ENCODE measurements around the gene MEGF6.

The MEGF6 gene

GRCh38 chr1:3607703-3608065 is 3.6 kb downstream of the MEGF6 start:
- H3K4me3 ChIP-seq (replicated peaks in 1 of 2; ENCODE audit: low read depth in 2 of 2, low read length in 2 of 2) = no peak overlapping the region
- DNase-seq (ENCODE audit: low read depth in 2 of 2) = no peak
- no peak for TF ChIP-seq CTCF (IDR thresholded peaks at IDR 0.05; ENCODE audit: low read depth, low read length)

DNA sequence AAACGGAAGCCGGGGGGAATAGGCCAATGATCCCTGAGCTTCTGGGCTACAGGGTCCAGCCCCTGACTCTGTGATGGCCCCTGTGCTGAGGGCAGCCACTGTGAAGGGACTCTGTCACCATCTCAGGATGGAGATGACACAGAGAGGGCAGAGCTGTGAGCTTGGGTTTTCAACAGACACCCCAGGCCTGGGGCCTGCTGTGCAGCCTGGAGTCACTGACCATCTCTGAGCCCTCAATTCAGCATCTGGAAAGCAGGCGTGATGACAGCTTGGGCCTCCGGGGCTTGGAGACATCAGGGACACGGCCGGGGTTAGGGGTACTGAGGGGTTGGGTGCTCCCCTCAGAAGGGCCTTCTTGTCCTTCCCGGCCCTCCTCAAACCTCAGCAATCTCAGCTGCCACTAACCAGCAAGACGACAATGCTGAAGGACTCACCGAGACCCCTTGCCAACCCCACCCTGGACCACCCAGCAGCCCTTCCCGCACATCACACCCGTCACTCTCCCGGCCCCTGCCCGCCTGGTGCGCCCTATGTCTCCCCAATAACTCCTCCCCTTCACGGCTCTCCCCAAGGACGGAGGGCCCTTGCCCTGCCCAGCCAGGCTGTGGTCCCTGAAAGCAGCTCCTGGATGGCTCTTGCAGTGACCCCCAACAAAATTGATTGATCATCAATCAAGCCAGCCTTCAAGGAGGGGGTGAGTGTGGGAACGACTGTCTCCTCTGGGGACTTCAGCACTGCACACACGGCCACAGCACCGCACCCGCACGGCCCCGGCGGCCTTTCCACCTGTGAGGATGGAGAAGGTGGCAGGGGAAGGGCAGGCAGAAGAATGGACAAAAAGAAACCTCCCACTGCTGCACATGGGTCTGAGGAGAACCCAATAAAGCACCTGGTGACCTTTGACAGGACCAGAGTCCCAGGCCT is 4.3 kb downstream of the MEGF6 start:
- no peak for DNase-seq (ENCODE audit: low read depth in 2 of 2)
- no peak overlapping the region for H3K4me3 ChIP-seq (replicated peaks in 1 of 2; ENCODE audit: low read depth in 2 of 2, low read length in 2 of 2)
- no peak for TF ChIP-seq CTCF (IDR thresholded peaks at IDR 0.05; ENCODE audit: low read depth, low read length)

DNA sequence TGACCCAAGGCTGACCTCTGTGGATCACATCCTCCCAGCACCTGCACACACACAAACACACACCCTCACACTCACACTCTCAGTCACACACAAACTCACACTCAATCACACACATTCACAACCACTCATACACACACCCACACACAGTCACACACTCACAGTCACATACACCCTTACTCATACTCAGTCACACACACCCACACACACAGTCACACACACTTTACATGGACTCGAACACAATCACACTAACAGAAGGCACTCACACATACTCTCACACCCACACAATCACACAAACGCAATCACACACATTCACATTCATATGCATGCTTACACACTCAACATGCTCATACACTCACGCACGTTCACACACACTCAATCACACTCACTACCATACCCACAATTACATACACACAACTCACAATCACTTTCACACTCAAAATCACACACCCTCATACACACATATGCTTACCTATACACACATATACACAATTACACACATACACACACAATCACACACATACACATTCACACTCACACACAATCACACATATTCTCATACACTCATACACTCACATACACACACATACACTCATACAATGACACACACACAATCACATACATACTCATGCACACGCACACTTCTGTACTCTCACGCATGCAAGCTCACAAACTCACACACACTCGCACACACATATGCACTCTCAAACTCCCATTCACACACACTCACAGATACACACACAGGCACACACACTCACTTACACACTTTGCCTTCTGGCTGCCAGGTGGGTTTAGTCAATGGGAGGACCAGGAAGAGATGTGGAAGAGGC is 6.1 kb downstream of the MEGF6 start:
- H3K4me3 ChIP-seq (replicated peaks in 1 of 2; ENCODE audit: low read depth in 2 of 2, low read length in 2 of 2) = no peak overlapping the region
- TF ChIP-seq CTCF (IDR thresholded peaks at IDR 0.05; ENCODE audit: low read depth, low read length) = no peak
- DNase-seq (ENCODE audit: low read depth in 2 of 2) = no peak

DNA sequence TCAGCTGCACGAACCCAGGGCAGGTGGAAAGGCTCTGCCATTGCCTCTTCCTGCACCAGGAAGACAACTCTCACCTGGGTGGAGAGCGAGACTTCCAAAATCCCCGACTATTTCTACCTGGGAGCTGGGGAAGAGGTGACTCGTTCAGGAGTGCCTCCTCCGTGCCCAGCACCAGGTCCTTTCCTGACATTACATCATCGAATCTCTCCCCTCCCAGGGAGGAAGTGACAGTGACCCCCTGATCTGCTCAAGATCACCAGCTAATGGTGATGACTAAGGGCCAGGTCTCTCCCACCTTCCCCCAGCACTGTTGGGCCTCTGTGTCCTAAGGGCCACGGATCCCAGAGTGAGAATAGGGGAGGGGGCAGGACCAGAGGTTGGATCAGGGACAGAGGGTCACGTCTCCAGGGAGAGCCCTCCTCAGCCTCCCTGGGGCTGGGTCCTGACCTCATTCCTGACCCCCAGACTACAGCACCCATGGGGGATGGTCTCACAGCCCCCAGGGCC is 6.8 kb downstream of the MEGF6 start:
- no peak for TF ChIP-seq CTCF (IDR thresholded peaks at IDR 0.05; ENCODE audit: low read depth, low read length)
- no peak for DNase-seq (ENCODE audit: low read depth in 2 of 2)
- H3K4me3 ChIP-seq (replicated peaks in 1 of 2; ENCODE audit: low read depth in 2 of 2, low read length in 2 of 2) = no peak overlapping the region

DNA sequence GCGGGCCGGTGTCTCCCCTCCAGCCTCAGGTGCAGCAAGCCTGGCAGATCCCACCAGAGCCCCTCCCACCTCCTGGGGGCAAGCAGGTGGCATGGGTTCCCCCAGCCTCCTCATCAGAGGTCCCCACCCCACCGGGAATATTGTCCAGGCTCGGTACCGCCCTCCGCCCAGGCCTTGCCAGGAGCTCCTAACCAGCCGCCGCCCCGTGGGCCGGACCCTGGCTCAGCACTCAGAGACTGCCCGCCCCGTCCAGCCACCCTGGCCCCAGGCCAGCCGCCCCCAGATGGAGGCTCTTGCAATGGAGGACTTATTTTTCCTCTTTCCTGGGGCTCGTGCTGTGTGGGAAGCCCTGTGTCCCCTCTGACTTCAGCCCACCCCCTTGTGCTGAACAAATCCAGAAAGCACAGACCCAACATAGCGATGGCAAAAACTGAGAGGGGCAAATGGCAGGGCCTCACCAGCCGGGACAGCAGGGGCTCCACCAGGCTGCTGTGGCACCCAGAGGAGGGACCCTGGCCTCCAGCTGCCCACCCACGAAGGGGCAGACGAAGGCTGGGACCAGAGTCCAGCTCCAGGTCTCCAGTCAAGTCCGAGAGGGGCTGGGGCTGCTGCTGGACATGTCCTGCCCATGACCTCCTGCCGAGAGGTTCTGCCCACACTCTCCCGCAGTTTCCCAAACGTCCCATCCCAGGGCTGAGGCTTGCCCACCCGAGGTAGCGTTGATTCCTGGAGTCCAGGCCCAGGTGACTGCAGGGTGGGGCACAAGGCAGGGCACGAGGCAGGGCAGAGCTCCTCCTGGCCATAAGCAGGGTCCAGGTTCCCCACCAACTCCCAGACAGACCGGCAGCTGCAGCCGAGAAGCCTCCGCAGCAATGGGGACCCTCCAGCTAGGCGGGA is 7.5 kb downstream of the MEGF6 start:
- DNase-seq (ENCODE audit: low read depth in 2 of 2) = no peak
- TF ChIP-seq CTCF (IDR thresholded peaks at IDR 0.05; ENCODE audit: low read depth, low read length) = no peak
- H3K4me3 ChIP-seq (replicated peaks in 1 of 2; ENCODE audit: low read depth in 2 of 2, low read length in 2 of 2) = no peak overlapping the region

DNA sequence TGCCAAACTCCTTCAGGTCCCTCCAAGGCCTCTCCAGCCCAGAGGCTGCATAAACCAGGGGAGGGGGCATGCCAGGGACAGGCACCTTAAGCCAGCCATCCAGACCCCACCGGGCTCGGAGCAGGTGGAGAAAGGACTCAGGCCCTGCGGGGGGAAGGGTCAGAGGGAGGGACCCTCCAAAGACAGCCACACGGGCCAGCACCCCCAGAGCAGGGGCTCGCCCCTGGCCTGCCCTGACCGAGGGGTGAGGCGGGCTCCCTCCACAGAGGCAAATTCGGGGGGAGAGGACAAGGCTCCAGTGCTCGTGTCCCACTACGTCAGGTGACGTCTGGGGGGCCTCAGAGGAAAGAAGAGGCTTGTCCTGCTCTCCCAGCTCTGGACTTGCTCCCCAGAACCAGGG is 8.2 kb downstream of the MEGF6 start:
- no peak overlapping the region for H3K4me3 ChIP-seq (replicated peaks in 1 of 2; ENCODE audit: low read depth in 2 of 2, low read length in 2 of 2)
- no peak for DNase-seq (ENCODE audit: low read depth in 2 of 2)
- TF ChIP-seq CTCF (IDR thresholded peaks at IDR 0.05; ENCODE audit: low read depth, low read length) = no peak
